Measurements from ENCODE around the gene ADGRB2.
A peak's percentile ranks its signal among the peaks of the same experiment; 100 is the strongest.
"Not testable (repeated sequence)": the region's sequence is repeated elsewhere in the genome, so short reads cannot be mapped to it uniquely, and the experiment has no call there.

The ADGRB2 gene

GRCh38 chr1:31715087-31715872 is 48.9 kb downstream of the ADGRB2 start:
- peak overlapping the region; percentile 65 to 71 for H3K9ac ChIP-seq (ENCODE audit: low read depth in 1 of 2, low read length in 2 of 2)
- peak overlapping the region; percentile 64 to 72 for H3K4me3 ChIP-seq (ENCODE audit: low read depth in 1 of 2, low read length in 2 of 2)
- H3K4me1 ChIP-seq (ENCODE audit: control insufficient read depth in 1 of 2, insufficient read depth in 2 of 2, low read length in 2 of 2), result peaks cover 28 to 31% of the 10 kb centered on the region in 2 donors
- peaks cover 4% of the 10 kb centered on the region in 2 donors for H3K27me3 ChIP-seq (ENCODE audit: control insufficient read depth in 1 of 2, insufficient read depth in 2 of 2, low read length in 2 of 2)
- H3K36me3 ChIP-seq (ENCODE audit: control insufficient read depth in 1 of 2, insufficient read depth in 2 of 2, low read length in 2 of 2), result no peaks in the 10 kb centered on the region
- peak overlapping the region; percentile 87 for H3K27ac ChIP-seq (ENCODE audit: low read depth, low read length)
- no peaks in the 10 kb centered on the region for H3K9me3 ChIP-seq (ENCODE audit: control insufficient read depth in 1 of 2, low read length in 2 of 2)

GRCh38 chr1:31714442-31715086 is 49.6 kb downstream of the ADGRB2 start:
- no peaks in the 10 kb centered on the region for H3K36me3 ChIP-seq (ENCODE audit: control insufficient read depth in 1 of 2, insufficient read depth in 2 of 2, low read length in 2 of 2)
- peaks cover 28 to 31% of the 10 kb centered on the region in 2 donors for H3K4me1 ChIP-seq (ENCODE audit: control insufficient read depth in 1 of 2, insufficient read depth in 2 of 2, low read length in 2 of 2)
- H3K9me3 ChIP-seq (ENCODE audit: control insufficient read depth in 1 of 2, low read length in 2 of 2), result no peaks in the 10 kb centered on the region
- peaks cover 4% of the 10 kb centered on the region in 2 donors for H3K27me3 ChIP-seq (ENCODE audit: control insufficient read depth in 1 of 2, insufficient read depth in 2 of 2, low read length in 2 of 2)
- peak overlapping the region; percentile 7 to 71 for H3K9ac ChIP-seq (ENCODE audit: low read depth in 1 of 2, low read length in 2 of 2)
- H3K4me3 ChIP-seq (ENCODE audit: low read depth in 1 of 2, low read length in 2 of 2), result peak overlapping the region; percentile 64 to 72
- H3K27ac ChIP-seq (ENCODE audit: low read depth, low read length), result peak overlapping the region; percentile 87

GRCh38 chr1:31712630-31713029 is 51.5 kb downstream of the ADGRB2 start:
- peak overlapping the region in 1 of 2 donors; percentile 0 for H3K9ac ChIP-seq (ENCODE audit: low read depth in 1 of 2, low read length in 2 of 2)
- H3K9me3 ChIP-seq (ENCODE audit: control insufficient read depth in 1 of 2, low read length in 2 of 2), result no peaks in the 10 kb centered on the region
- peaks cover 28 to 31% of the 10 kb centered on the region in 2 donors for H3K4me1 ChIP-seq (ENCODE audit: control insufficient read depth in 1 of 2, insufficient read depth in 2 of 2, low read length in 2 of 2)
- no peaks in the 10 kb centered on the region for H3K36me3 ChIP-seq (ENCODE audit: control insufficient read depth in 1 of 2, insufficient read depth in 2 of 2, low read length in 2 of 2)
- peak overlapping the region in 1 of 2 donors; percentile 19 for H3K4me3 ChIP-seq (ENCODE audit: low read depth in 1 of 2, low read length in 2 of 2)
- H3K27me3 ChIP-seq (ENCODE audit: control insufficient read depth in 1 of 2, insufficient read depth in 2 of 2, low read length in 2 of 2), result peaks cover 7 to 9% of the 10 kb centered on the region in 2 donors
- H3K27ac ChIP-seq (ENCODE audit: low read depth, low read length), result no peak overlapping the region

- H3K4me1 ChIP-seq (ENCODE audit: control insufficient read depth in 1 of 2, insufficient read depth in 2 of 2, low read length in 2 of 2), result peaks cover 28 to 31% of the 10 kb centered on the region in 2 donors
- peak overlapping the region in 1 of 2 donors; percentile 0 for H3K9ac ChIP-seq (ENCODE audit: low read depth in 1 of 2, low read length in 2 of 2)
- no peak overlapping the region for H3K4me3 ChIP-seq (ENCODE audit: low read depth in 1 of 2, low read length in 2 of 2)
- peaks cover 6 to 7% of the 10 kb centered on the region in 2 donors for H3K27me3 ChIP-seq (ENCODE audit: control insufficient read depth in 1 of 2, insufficient read depth in 2 of 2, low read length in 2 of 2)
- no peak overlapping the region for H3K27ac ChIP-seq (ENCODE audit: low read depth, low read length)
- H3K36me3 ChIP-seq (ENCODE audit: control insufficient read depth in 1 of 2, insufficient read depth in 2 of 2, low read length in 2 of 2), result no peaks in the 10 kb centered on the region
- no peaks in the 10 kb centered on the region for H3K9me3 ChIP-seq (ENCODE audit: control insufficient read depth in 1 of 2, low read length in 2 of 2)
Measured at GRCh38 chr1:31712068-31712467, 52.1 kb downstream of the ADGRB2 start.

GRCh38 chr1:31708324-31708723 is 55.8 kb downstream of the ADGRB2 start:
- H3K4me3 ChIP-seq (ENCODE audit: low read depth in 1 of 2, low read length in 2 of 2), result no peak overlapping the region
- H3K36me3 ChIP-seq (ENCODE audit: control insufficient read depth in 1 of 2, insufficient read depth in 2 of 2, low read length in 2 of 2), result no peaks in the 10 kb centered on the region
- H3K4me1 ChIP-seq (ENCODE audit: control insufficient read depth in 1 of 2, insufficient read depth in 2 of 2, low read length in 2 of 2), result peaks cover 21 to 23% of the 10 kb centered on the region in 2 donors
- H3K9ac ChIP-seq (ENCODE audit: low read depth in 1 of 2, low read length in 2 of 2), result no peak overlapping the region
- peaks cover 8 to 14% of the 10 kb centered on the region in 2 donors for H3K27me3 ChIP-seq (ENCODE audit: control insufficient read depth in 1 of 2, insufficient read depth in 2 of 2, low read length in 2 of 2)
- no peak overlapping the region for H3K27ac ChIP-seq (ENCODE audit: low read depth, low read length)
- no peaks in the 10 kb centered on the region for H3K9me3 ChIP-seq (ENCODE audit: control insufficient read depth in 1 of 2, low read length in 2 of 2)

GRCh38 chr1:31707711-31708110 is 56.4 kb downstream of the ADGRB2 start:
- Histone ChIP-seq H3K27me3 (ENCODE audit: control insufficient read depth in 1 of 2, insufficient read depth in 2 of 2, low read length in 2 of 2) (peaks cover 8 to 16% of the 10 kb centered on the region in 2 donors), H3K4me3 (ENCODE audit: low read depth in 1 of 2, low read length in 2 of 2) (no peak overlapping the region), H3K9ac (ENCODE audit: low read depth in 1 of 2, low read length in 2 of 2) (no peak overlapping the region), H3K36me3 (ENCODE audit: control insufficient read depth in 1 of 2, insufficient read depth in 2 of 2, low read length in 2 of 2) (no peaks in the 10 kb centered on the region), H3K4me1 (ENCODE audit: control insufficient read depth in 1 of 2, insufficient read depth in 2 of 2, low read length in 2 of 2) (peaks cover 16 to 17% of the 10 kb centered on the region in 2 donors), H3K27ac (ENCODE audit: low read depth, low read length) (no peak overlapping the region), H3K9me3 (ENCODE audit: control insufficient read depth in 1 of 2, low read length in 2 of 2) (no peaks in the 10 kb centered on the region)

- not testable (repeated sequence) for H3K27ac ChIP-seq (ENCODE audit: low read depth, low read length); H3K4me3 ChIP-seq (ENCODE audit: low read depth in 1 of 2, low read length in 2 of 2); H3K9me3 ChIP-seq (ENCODE audit: control insufficient read depth in 1 of 2, low read length in 2 of 2); H3K9ac ChIP-seq (ENCODE audit: low read depth in 1 of 2, low read length in 2 of 2); H3K36me3 ChIP-seq (ENCODE audit: control insufficient read depth in 1 of 2, insufficient read depth in 2 of 2, low read length in 2 of 2)
- H3K4me1 ChIP-seq (ENCODE audit: control insufficient read depth in 1 of 2, insufficient read depth in 2 of 2, low read length in 2 of 2), result peaks cover 12 to 14% of the 10 kb centered on the region in 2 donors
- peaks cover 8 to 16% of the 10 kb centered on the region in 2 donors for H3K27me3 ChIP-seq (ENCODE audit: control insufficient read depth in 1 of 2, insufficient read depth in 2 of 2, low read length in 2 of 2)
Measured at GRCh38 chr1:31707059-31707600, 57.0 kb downstream of the ADGRB2 start.

GRCh38 chr1:31706384-31707058 is 57.6 kb downstream of the ADGRB2 start:
- no peak overlapping the region for H3K9ac ChIP-seq (ENCODE audit: low read depth in 1 of 2, low read length in 2 of 2)
- peaks cover 9 to 20% of the 10 kb centered on the region in 2 donors for H3K4me1 ChIP-seq (ENCODE audit: control insufficient read depth in 1 of 2, insufficient read depth in 2 of 2, low read length in 2 of 2)

GRCh38 chr1:31705080-31705866 is 58.9 kb downstream of the ADGRB2 start:
- Histone ChIP-seq H3K4me3 (ENCODE audit: low read depth in 1 of 2, low read length in 2 of 2) (peak overlapping the region; percentile 52 to 55), H3K9me3 (ENCODE audit: control insufficient read depth in 1 of 2, low read length in 2 of 2) (no peaks in the 10 kb centered on the region), H3K36me3 (ENCODE audit: control insufficient read depth in 1 of 2, insufficient read depth in 2 of 2, low read length in 2 of 2) (no peaks in the 10 kb centered on the region), H3K27me3 (ENCODE audit: control insufficient read depth in 1 of 2, insufficient read depth in 2 of 2, low read length in 2 of 2) (peaks cover 8 to 16% of the 10 kb centered on the region in 2 donors), H3K27ac (ENCODE audit: low read depth, low read length) (peak overlapping the region; percentile 2), H3K4me1 (ENCODE audit: control insufficient read depth in 1 of 2, insufficient read depth in 2 of 2, low read length in 2 of 2) (peaks cover 19 to 32% of the 10 kb centered on the region in 2 donors), H3K9ac (ENCODE audit: low read depth in 1 of 2, low read length in 2 of 2) (peak overlapping the region in 1 of 2 donors; percentile 3)

More at GRCh38 chr1:31706384-31707058, 57.6 kb downstream of the ADGRB2 start:
- no peak overlapping the region for H3K4me3 ChIP-seq (ENCODE audit: low read depth in 1 of 2, low read length in 2 of 2)
- H3K27me3 ChIP-seq (ENCODE audit: control insufficient read depth in 1 of 2, insufficient read depth in 2 of 2, low read length in 2 of 2), result peaks cover 8 to 16% of the 10 kb centered on the region in 2 donors
- no peaks in the 10 kb centered on the region for H3K9me3 ChIP-seq (ENCODE audit: control insufficient read depth in 1 of 2, low read length in 2 of 2)
- no peaks in the 10 kb centered on the region for H3K36me3 ChIP-seq (ENCODE audit: control insufficient read depth in 1 of 2, insufficient read depth in 2 of 2, low read length in 2 of 2)
- no peak overlapping the region for H3K27ac ChIP-seq (ENCODE audit: low read depth, low read length)

All from duodenal mucosa (tissue), 2 donors.